ENCODE data around the gene LGR4. TPM values are rescaled to one million over a fixed set of nuclear protein-coding genes. Genes with fewer than 3 reads are reported as not detected.

LGR4 gene
- total and polyA plus RNA-seq, 2 of the 13 experiments (the other 11 are each of a cell fraction or from before 2014, with no cell fraction given), result 42.1 to 68.7 TPM

GRCh38 chr11:27433742-27434141, 38.8 kb downstream of the LGR4 start:
- Histone ChIP-seq H3K79me2 (ENCODE audit: insufficient read depth, low read length) (peaks cover 95% of the 10 kb centered on the region), H3K4me1 (ENCODE audit: insufficient read depth, low read length) (peaks cover 60% of the 10 kb centered on the region), H3K27ac (ENCODE audit: extremely low read length, insufficient read depth, low read length) (no peak overlapping the region), H3K36me3 (replicated peaks in 1 of 2; ENCODE audit: control insufficient read depth in 1 of 2, insufficient read depth in 2 of 2, low read length in 2 of 2) (peaks cover 1 to 10% of the 10 kb centered on the region in 2 experiments; a peak in 4 of 5 replicates), H3K9me3 (ENCODE audit: low read length) (no peaks in the 10 kb centered on the region), H3K4me3 (replicated peaks in 1 of 3; ENCODE audit: insufficient read depth in 1 of 3, low read depth in 2 of 3, low read length in 3 of 3) (no peak overlapping the region), H3K27me3 (ENCODE audit: control insufficient read depth in 1 of 2, insufficient read depth in 2 of 2, low read length in 2 of 2) (no peaks in the 10 kb centered on the region), H3K9ac (ENCODE audit: insufficient read depth, low read depth, low read length) (no peak overlapping the region), H4K20me1 (ENCODE audit: insufficient read depth, low read length) (peaks cover 37% of the 10 kb centered on the region), H3K4me2 (ENCODE audit: low read depth, low read length) (no peak overlapping the region), H2AFZ (ENCODE audit: low read length) (no peak overlapping the region)
- no peak for DNase-seq (ENCODE audit: low spot score)
- ATAC-seq, result no peak
- intact Hi-C loops (cut with micrococcal nuclease; ENCODE audit: unreplicated experiment), result no loop called here
- no peak for TF ChIP-seq ELF4 (CRISPR knock-in tag; IDR thresholded peaks at IDR 0.05; ENCODE audit: borderline replicate concordance)
- TF ChIP-seq NFAT5 (CRISPR knock-in tag; IDR thresholded peaks at IDR 0.05), result no peak
- no peak for TF ChIP-seq MTF2 (CRISPR knock-in tag; IDR thresholded peaks at IDR 0.05; ENCODE audit: borderline replicate concordance)
- no peak for TF ChIP-seq TBL1XR1 (IDR thresholded peaks at IDR 0.05; ENCODE audit: borderline replicate concordance, low read length, partially characterized antibody)
- no peak for TF ChIP-seq ZNF256 (CRISPR knock-in tag; conservative IDR thresholded peaks at IDR 0.05)
- no peak for TF ChIP-seq TCF7L2 (IDR thresholded peaks at IDR 0.05; ENCODE audit: low read depth, low read length)
- TF ChIP-seq ZNF598 (CRISPR knock-in tag; IDR thresholded peaks at IDR 0.05; ENCODE audit: borderline replicate concordance), result no peak
- TF ChIP-seq ZNF407 (CRISPR knock-in tag; IDR thresholded peaks at IDR 0.05; ENCODE audit: not compliant biosample characterization), result no peak
- no peak for TF ChIP-seq ZIK1 (CRISPR knock-in tag; IDR thresholded peaks at IDR 0.05; ENCODE audit: borderline replicate concordance, low read depth)
- in situ Hi-C loops (cut with HindIII; ENCODE audit: extremely low pct_ligation_motif_present, low pct_unique_long_range_greater_than_20kb), result no loop called here
- 84% methylated on average over 2 of the region's 2 CpGs for WGBS (ENCODE audit: low lambda C conversion rate)
- ChIA-PET CTCF (ENCODE audit: low intra/inter-chr PET ratio, low total read pairs) (no interaction called here), POLR2A (no interaction called here)
- BruUV-seq (replicated peaks), result no TSS peak
- FAIRE-seq, result no peak

All from HepG2 (cell line).